IMR-90 (cell line): Measurements from ENCODE around the gene NRXN2.

ENCODE experiments used
- CEBPB ChIP-seq: IDR thresholded peaks from 2 replicates; pipeline ENCODE4 v1.6.1; 2012; ENCODE audit warnings: low read depth, low read length, improper control_type of control experiment
- CHD1 ChIP-seq: IDR thresholded peaks from 2 replicates; pipeline ENCODE4 v1.6.1; 2012; ENCODE audit warnings: low read depth, low read length, improper control_type of control experiment
- ELK1 ChIP-seq: fragments of 150-350 bp; IDR thresholded peaks from 2 replicates; pipeline ENCODE4 v1.6.1; 2016; ENCODE audit warnings: low read depth, mild to moderate bottlenecking, low read length, moderate library complexity, borderline replicate concordance
- FOS ChIP-seq: fragments of 150-350 bp; IDR thresholded peaks from 2 replicates; pipeline ENCODE4 v1.6.1; 2016; ENCODE audit warnings: low read depth, low read length
- MAFK ChIP-seq: IDR thresholded peaks from 2 replicates; pipeline ENCODE4 v1.6.1; 2012; ENCODE audit warnings: low read depth, low read length, improper control_type of control experiment
- MAZ ChIP-seq: IDR thresholded peaks from 2 replicates; pipeline ENCODE4 v1.6.1; 2012; ENCODE audit warnings: low read depth, mild to moderate bottlenecking, low read length, improper control_type of control experiment, moderate library complexity, borderline replicate concordance
- MXI1 ChIP-seq: IDR thresholded peaks from 2 replicates; pipeline ENCODE4 v1.6.1; 2012; ENCODE audit warnings: low read depth, mild to moderate bottlenecking, low read length, moderate library complexity, borderline replicate concordance
- POLR2A ChIP-seq: IDR thresholded peaks from 2 replicates; pipeline ENCODE4 v1.6.1; 2012; ENCODE audit warnings: mild to moderate bottlenecking, low read depth, low read length
- RAD21 ChIP-seq: IDR thresholded peaks from 2 replicates; pipeline ENCODE4 v1.6.1; 2012; ENCODE audit warnings: low read length, improper control_type of control experiment
- RCOR1 ChIP-seq: IDR thresholded peaks from 2 replicates; pipeline ENCODE4 v1.6.1; 2012; ENCODE audit warnings: mild to moderate bottlenecking, low read length, improper control_type of control experiment; ENCODE audit not compliant: insufficient replicate concordance
- RFX5 ChIP-seq: IDR thresholded peaks from 2 replicates; pipeline ENCODE4 v1.8.0; 2012; ENCODE audit warnings: low read depth, mild to moderate bottlenecking, low read length, moderate library complexity
- SMC3 ChIP-seq: fragments of 150-350 bp; IDR thresholded peaks from 2 replicates; pipeline ENCODE4 v1.6.1; 2016; ENCODE audit warnings: low read depth, mild to moderate bottlenecking, antibody characterized with exemption, low read length, moderate library complexity
- USF2 ChIP-seq: fragments of 150-350 bp; IDR thresholded peaks from 2 replicates; pipeline ENCODE4 v1.6.1; 2017; ENCODE audit warnings: mild to moderate bottlenecking, antibody characterized with exemption, low read length, low read depth
- TF ChIP-seq, protein P1 (sequence below): conservative IDR thresholded peaks from 2 replicates; pipeline ENCODE4 v1.5.1; 2012; ENCODE audit warnings: mild to moderate bottlenecking, low read depth, low read length, improper control_type of control experiment

- TF ChIP-seq, protein P1, sequence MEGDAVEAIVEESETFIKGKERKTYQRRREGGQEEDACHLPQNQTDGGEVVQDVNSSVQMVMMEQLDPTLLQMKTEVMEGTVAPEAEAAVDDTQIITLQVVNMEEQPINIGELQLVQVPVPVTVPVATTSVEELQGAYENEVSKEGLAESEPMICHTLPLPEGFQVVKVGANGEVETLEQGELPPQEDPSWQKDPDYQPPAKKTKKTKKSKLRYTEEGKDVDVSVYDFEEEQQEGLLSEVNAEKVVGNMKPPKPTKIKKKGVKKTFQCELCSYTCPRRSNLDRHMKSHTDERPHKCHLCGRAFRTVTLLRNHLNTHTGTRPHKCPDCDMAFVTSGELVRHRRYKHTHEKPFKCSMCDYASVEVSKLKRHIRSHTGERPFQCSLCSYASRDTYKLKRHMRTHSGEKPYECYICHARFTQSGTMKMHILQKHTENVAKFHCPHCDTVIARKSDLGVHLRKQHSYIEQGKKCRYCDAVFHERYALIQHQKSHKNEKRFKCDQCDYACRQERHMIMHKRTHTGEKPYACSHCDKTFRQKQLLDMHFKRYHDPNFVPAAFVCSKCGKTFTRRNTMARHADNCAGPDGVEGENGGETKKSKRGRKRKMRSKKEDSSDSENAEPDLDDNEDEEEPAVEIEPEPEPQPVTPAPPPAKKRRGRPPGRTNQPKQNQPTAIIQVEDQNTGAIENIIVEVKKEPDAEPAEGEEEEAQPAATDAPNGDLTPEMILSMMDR: no peak
- TF ChIP-seq SMC3 (no peak), POLR2A (no peak), MAFK (no peak), USF2 (no peak), CHD1 (no peak), RCOR1 (no peak), RFX5 (no peak), MXI1 (no peak), ELK1 (no peak), MAZ (no peak), RAD21 (no peak), CEBPB (no peak), FOS (no peak)
Observed at GRCh38 chr11:64598797-64599697, 124.0 kb downstream of the NRXN2 start.
